Activated T-helper 1 cell treated with anti-CD3 and anti-CD28 coated beads, Interleukin-12 subunit alpha, Interleukin-12 subunit beta, Interleukin-2, Interleukin-4 antibody, amounts not matched to agents 30 ng/mL and 10 ng/mL and 1 ng/mL, durations not matched to agents 14 hours and 24 hours and 36 hours (primary cell): Measurements from ENCODE around the gene TBC1D8. TPM values are rescaled to one million over a fixed set of nuclear protein-coding genes. Genes with fewer than 3 reads are reported as not detected.

Experiments
- DNase-seq: peaks from one replicate; pipeline ENCODE4 v3.0.0; 2021; ENCODE audit warnings: low spot score
- H3K27ac Mint-ChIP-seq: one replicate; pipeline ENCODE4 v1.8.0; 2021; ENCODE audit warnings: mild to moderate bottlenecking, mixed read lengths
- H3K27me3 Mint-ChIP-seq: one replicate; pipeline ENCODE4 v1.8.0; 2022; ENCODE audit warnings: mild to moderate bottlenecking, moderate library complexity, mixed read lengths; ENCODE audit not compliant: insufficient read depth
- H3K36me3 Mint-ChIP-seq: one replicate; pipeline ENCODE4 v1.8.0; 2021; ENCODE audit warnings: low read depth, mixed read lengths
- H3K4me1 Mint-ChIP-seq: one replicate; pipeline ENCODE4 v1.8.0; 2021; ENCODE audit warnings: low read depth, mixed read lengths
- H3K4me3 Mint-ChIP-seq: one replicate; pipeline ENCODE4 v1.8.0; 2021; ENCODE audit warnings: mild to moderate bottlenecking, moderate library complexity, mixed read lengths
- H3K9me3 Mint-ChIP-seq: one replicate; pipeline ENCODE4 v1.8.0; 2021; ENCODE audit warnings: mixed read lengths
- intact Hi-C: fragments of 100-400 bp; cut with micrococcal nuclease; formaldehyde crosslinking; loops from one replicate; pipeline ENCODE4 v1.15.1; 2024
- total RNA-seq: library from RNA; stranded (reverse); gene quantifications from 2 replicates; pipeline ENCODE4 v1.2.3, GENCODE V29; 2022

Gene TBC1D8
- total RNA-seq, 1 donor from 2014 or later = 1.1 TPM

- Mint-ChIP-seq H3K27me3 (peaks cover 3% of the 10 kb centered on the region), H3K4me1 (no peaks in the 10 kb centered on the region), H3K9me3 (no peaks in the 10 kb centered on the region), H3K27ac (no peak overlapping the region), H3K36me3 (no peaks in the 10 kb centered on the region), H3K4me3 (no peak overlapping the region)
- DNase-seq = no peak
- intact Hi-C loops = no loop called here
Observed at GRCh38 chr2:101048756-101049155, 102.4 kb downstream of the TBC1D8 start.

GRCh38 chr2:101047774-101048173 is 103.4 kb downstream of the TBC1D8 start:
- Mint-ChIP-seq H3K27me3 (peaks cover 3% of the 10 kb centered on the region), H3K4me3 (no peak overlapping the region), H3K4me1 (no peaks in the 10 kb centered on the region), H3K9me3 (no peaks in the 10 kb centered on the region), H3K36me3 (no peaks in the 10 kb centered on the region), H3K27ac (no peak overlapping the region)
- intact Hi-C loops = no loop called here
- no peak for DNase-seq

- intact Hi-C loops = no loop called here
- DNase-seq = no peak
- Mint-ChIP-seq H3K4me1 (no peaks in the 10 kb centered on the region), H3K36me3 (no peaks in the 10 kb centered on the region), H3K4me3 (no peak overlapping the region), H3K27ac (no peak overlapping the region), H3K27me3 (peaks cover 3% of the 10 kb centered on the region), H3K9me3 (no peaks in the 10 kb centered on the region)
Observed at GRCh38 chr2:101047075-101047766, 104.0 kb downstream of the TBC1D8 start.

- no peak overlapping the region for H3K4me3 Mint-ChIP-seq
- H3K27me3 Mint-ChIP-seq = no peaks in the 10 kb centered on the region
- H3K9me3 Mint-ChIP-seq = no peaks in the 10 kb centered on the region
- DNase-seq = no peak
- no peak overlapping the region for H3K27ac Mint-ChIP-seq
- H3K36me3 Mint-ChIP-seq = no peaks in the 10 kb centered on the region
- intact Hi-C loops = no loop called here
- H3K4me1 Mint-ChIP-seq = no peaks in the 10 kb centered on the region
Observed at GRCh38 chr2:101045330-101045729, 105.9 kb downstream of the TBC1D8 start.

- Mint-ChIP-seq H3K27ac (no peak overlapping the region), H3K4me3 (no peak overlapping the region), H3K36me3 (no peaks in the 10 kb centered on the region), H3K9me3 (no peaks in the 10 kb centered on the region), H3K27me3 (no peaks in the 10 kb centered on the region), H3K4me1 (no peaks in the 10 kb centered on the region)
- intact Hi-C loops = no loop called here
- DNase-seq = no peak
Observed at GRCh38 chr2:101041413-101041812, 109.8 kb downstream of the TBC1D8 start.

GRCh38 chr2:101040761-101041160 is 110.4 kb downstream of the TBC1D8 start:
- no peak for DNase-seq
- no peak overlapping the region for H3K4me3 Mint-ChIP-seq
- H3K27ac Mint-ChIP-seq = no peak overlapping the region
- H3K4me1 Mint-ChIP-seq = no peaks in the 10 kb centered on the region
- H3K27me3 Mint-ChIP-seq = no peaks in the 10 kb centered on the region
- H3K36me3 Mint-ChIP-seq = no peaks in the 10 kb centered on the region
- no peaks in the 10 kb centered on the region for H3K9me3 Mint-ChIP-seq
- intact Hi-C loops = no loop called here

- Mint-ChIP-seq H3K36me3 (no peaks in the 10 kb centered on the region), H3K4me1 (no peaks in the 10 kb centered on the region), H3K27me3 (no peaks in the 10 kb centered on the region), H3K4me3 (no peak overlapping the region), H3K27ac (no peak overlapping the region), H3K9me3 (no peaks in the 10 kb centered on the region)
- intact Hi-C loops = no loop called here
- no peak for DNase-seq
Observed at GRCh38 chr2:101040072-101040471, 111.1 kb downstream of the TBC1D8 start.

GRCh38 chr2:101038455-101039255 is 112.5 kb downstream of the TBC1D8 start:
- intact Hi-C loops = no loop called here
- no peak overlapping the region for H3K27ac Mint-ChIP-seq
- H3K27me3 Mint-ChIP-seq = no peaks in the 10 kb centered on the region
- DNase-seq = no peak
- H3K36me3 Mint-ChIP-seq = no peaks in the 10 kb centered on the region
- no peaks in the 10 kb centered on the region for H3K4me1 Mint-ChIP-seq
- no peak overlapping the region for H3K4me3 Mint-ChIP-seq
- no peaks in the 10 kb centered on the region for H3K9me3 Mint-ChIP-seq

GRCh38 chr2:101037161-101037755 is 113.9 kb downstream of the TBC1D8 start:
- H3K36me3 Mint-ChIP-seq = no peaks in the 10 kb centered on the region
- no peak overlapping the region for H3K27ac Mint-ChIP-seq

GRCh38 chr2:101036562-101036961 is 114.6 kb downstream of the TBC1D8 start:
- Mint-ChIP-seq H3K4me1 (no peaks in the 10 kb centered on the region), H3K27me3 (no peaks in the 10 kb centered on the region), H3K9me3 (no peaks in the 10 kb centered on the region), H3K27ac (no peak overlapping the region), H3K36me3 (no peaks in the 10 kb centered on the region), H3K4me3 (no peak overlapping the region)
- no peak for DNase-seq
- intact Hi-C loops = loop anchor here (1.0 kb wide), 1 partner anchor 169 kb away; no protein-coding TSS in a partner anchor

More at GRCh38 chr2:101037161-101037755, 113.9 kb downstream of the TBC1D8 start:
- Mint-ChIP-seq H3K9me3 (no peaks in the 10 kb centered on the region), H3K4me3 (no peak overlapping the region), H3K27me3 (no peaks in the 10 kb centered on the region), H3K4me1 (no peaks in the 10 kb centered on the region)
- intact Hi-C loops = no loop called here
- DNase-seq = no peak

- Mint-ChIP-seq H3K27me3 (no peaks in the 10 kb centered on the region), H3K4me1 (no peaks in the 10 kb centered on the region), H3K9me3 (no peaks in the 10 kb centered on the region), H3K36me3 (no peaks in the 10 kb centered on the region), H3K4me3 (no peak overlapping the region), H3K27ac (no peak overlapping the region)
- no peak for DNase-seq
- intact Hi-C loops = no loop called here
Observed at GRCh38 chr2:101032084-101032776, 119.0 kb downstream of the TBC1D8 start.

- no peak for DNase-seq
- H3K4me3 Mint-ChIP-seq = no peak overlapping the region
- H3K9me3 Mint-ChIP-seq = no peaks in the 10 kb centered on the region
- no peaks in the 10 kb centered on the region for H3K36me3 Mint-ChIP-seq
- H3K27me3 Mint-ChIP-seq = no peaks in the 10 kb centered on the region
- H3K4me1 Mint-ChIP-seq = no peaks in the 10 kb centered on the region
- intact Hi-C loops = no loop called here
- H3K27ac Mint-ChIP-seq = no peak overlapping the region
Observed at GRCh38 chr2:101030866-101031554, 120.2 kb downstream of the TBC1D8 start.
